Measurements from ENCODE around the gene SNRPA.
A peak's percentile ranks its signal among the peaks of the same experiment; 100 is the strongest.

SNRPA gene

DNA sequence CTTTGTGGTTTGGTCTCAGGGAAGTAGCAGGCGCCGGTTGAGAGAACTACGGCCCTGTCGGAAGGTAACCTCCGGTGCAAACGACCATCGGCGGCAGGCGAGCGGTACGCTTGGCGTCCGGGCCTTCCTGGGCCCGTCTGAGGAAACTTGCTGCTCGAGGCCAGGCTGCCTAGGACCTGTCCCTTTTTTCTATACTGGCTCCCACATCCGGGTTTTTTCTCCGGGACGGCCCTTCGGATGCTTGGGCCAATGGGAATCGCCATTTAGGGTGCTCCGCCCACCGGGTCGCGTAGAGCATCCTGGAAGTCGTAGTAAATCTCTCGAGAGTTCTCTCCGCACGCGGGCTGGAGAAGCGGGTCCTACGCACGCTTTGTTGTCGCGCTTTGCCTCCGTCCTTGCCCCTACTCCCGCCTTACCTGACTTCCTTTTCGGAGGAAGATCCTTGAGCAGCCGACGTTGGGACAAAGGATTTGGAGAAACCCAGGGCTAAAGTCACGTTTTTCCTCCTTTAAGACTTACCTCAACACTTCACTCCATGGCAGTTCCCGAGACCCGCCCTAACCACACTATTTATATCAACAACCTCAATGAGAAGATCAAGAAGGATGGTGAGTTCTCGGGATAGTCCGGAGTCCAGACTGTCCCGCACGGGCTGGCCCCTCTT lies at the start of gene SNRPA:
TSS of gene SNRPA (plus strand) at position 330 of the 664 bp plus-strand sequence. CDS start at position 536, 206 bp downstream.
- in situ Hi-C loops (cut with MboI; ENCODE audit: low pct_unique_long_range_greater_than_20kb, low sequenced_read_pairs, unreplicated experiment), result no loop called here
- peak; percentile 92 for DNase-seq (ENCODE audit: low spot score)
- no peak for TF ChIP-seq CTCF (IDR thresholded peaks at IDR 0.05; ENCODE audit: extremely low read depth, insufficient read depth, missing control alignments)

- TF ChIP-seq CTCF (IDR thresholded peaks at IDR 0.05; ENCODE audit: extremely low read depth, insufficient read depth, missing control alignments), result no peak
- in situ Hi-C loops (cut with MboI; ENCODE audit: low pct_unique_long_range_greater_than_20kb, low sequenced_read_pairs, unreplicated experiment), result no loop called here
- no peak for DNase-seq (ENCODE audit: low spot score)
These were observed 49.2 kb upstream of the SNRPA start for GRCh38 chr19:40701758-40702157.

DNA sequence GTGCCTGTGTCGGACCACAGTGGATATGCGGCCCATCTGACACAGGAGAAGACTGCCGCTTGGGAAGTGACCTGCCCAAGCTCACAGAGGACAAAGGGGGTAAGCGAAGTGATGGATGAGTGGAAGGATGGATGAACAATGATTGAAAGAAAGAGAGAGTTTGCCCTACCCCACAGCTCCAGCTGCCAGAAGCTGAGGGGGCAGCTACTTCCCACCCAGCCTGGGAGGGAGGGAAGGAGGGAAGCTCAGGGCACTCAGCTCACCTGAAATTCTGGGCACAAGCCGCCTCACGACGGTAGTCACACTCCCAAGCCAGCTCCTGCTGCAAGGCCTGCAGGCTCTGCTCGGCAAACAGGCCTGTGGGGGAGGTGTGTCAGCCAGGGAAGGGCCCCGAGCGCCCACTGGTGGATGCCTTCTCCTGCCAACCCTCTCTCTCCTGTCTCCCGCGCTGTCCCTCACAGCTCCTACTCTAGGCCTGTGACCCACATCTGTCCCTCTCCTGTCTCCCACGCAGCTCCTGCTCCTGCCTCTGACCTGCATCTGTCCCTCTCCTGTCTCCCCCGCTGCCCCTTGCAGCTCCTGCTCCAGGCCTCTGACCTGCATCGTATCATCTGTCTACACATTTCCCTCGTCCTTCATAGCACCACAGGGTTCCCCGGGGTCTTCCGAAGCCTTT lies 48.5 kb upstream of the SNRPA start:
- in situ Hi-C loops (cut with MboI; ENCODE audit: low pct_unique_long_range_greater_than_20kb, low sequenced_read_pairs, unreplicated experiment), result no loop called here
- TF ChIP-seq CTCF (IDR thresholded peaks at IDR 0.05; ENCODE audit: extremely low read depth, insufficient read depth, missing control alignments), result no peak
- no peak for DNase-seq (ENCODE audit: low spot score)

GRCh38 chr19:40703029-40703755 lies 47.8 kb upstream of the SNRPA start:
- no peak for DNase-seq (ENCODE audit: low spot score)
- in situ Hi-C loops (cut with MboI; ENCODE audit: low pct_unique_long_range_greater_than_20kb, low sequenced_read_pairs, unreplicated experiment), result no loop called here
- no peak for TF ChIP-seq CTCF (IDR thresholded peaks at IDR 0.05; ENCODE audit: extremely low read depth, insufficient read depth, missing control alignments)

DNA sequence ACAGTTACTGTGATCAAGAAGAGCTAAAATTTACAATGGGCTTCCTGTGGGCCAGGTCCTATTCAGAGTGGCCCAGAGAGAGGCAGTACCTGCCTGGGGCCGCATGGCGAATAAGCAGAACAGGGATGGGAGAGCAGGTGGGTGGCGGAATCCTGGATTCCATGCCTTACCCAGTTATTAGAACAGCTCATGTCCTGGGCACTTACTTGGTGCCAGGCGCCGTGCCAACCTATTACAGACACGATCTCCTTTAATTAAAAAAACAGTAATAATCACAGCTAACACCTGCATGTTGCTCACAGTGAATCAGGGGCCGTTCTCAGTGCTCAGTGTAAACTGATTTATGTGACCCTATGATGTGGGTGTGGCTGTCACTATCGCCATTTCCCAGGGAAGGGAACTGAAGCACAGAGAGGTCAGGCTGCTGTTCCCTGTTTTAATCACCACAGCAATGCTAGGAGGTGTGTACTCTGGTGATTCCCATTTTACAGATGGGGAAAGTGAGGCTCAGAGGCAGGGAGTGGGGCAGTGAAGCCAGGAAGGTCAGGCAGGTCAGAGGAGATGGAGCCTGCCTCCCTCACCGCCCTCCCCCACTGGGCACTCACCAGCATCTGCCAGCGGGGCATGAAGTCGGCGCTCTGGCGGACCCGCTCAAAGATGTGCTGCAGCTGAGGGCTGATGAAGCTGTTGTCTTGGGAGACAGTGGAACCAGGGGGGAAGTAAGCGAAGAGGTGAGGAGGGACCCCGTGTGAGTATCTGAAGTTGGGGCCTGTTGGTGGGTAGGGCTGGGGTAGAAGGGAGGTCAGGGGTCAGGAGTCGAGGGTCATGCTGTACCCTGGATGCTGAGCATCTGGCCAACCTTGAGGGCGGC lies 46.3 kb upstream of the SNRPA start:
- no peak for TF ChIP-seq CTCF (IDR thresholded peaks at IDR 0.05; ENCODE audit: extremely low read depth, insufficient read depth, missing control alignments)
- DNase-seq (ENCODE audit: low spot score), result no peak
- in situ Hi-C loops (cut with MboI; ENCODE audit: low pct_unique_long_range_greater_than_20kb, low sequenced_read_pairs, unreplicated experiment), result no loop called here

DNA sequence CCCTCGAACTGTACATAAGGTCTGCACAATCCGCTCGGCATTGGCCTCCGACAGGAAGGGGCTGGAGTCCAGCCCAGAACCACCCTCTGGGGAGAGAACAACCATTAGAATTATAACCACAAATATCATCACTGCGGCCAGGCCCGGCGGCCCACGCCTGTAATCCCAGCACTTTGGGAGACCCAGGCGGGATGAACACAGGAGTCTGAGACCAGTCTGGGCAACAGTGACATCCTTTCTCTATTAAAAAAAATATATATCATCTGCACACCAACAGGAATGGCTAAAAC lies 45.7 kb upstream of the SNRPA start:
- in situ Hi-C loops (cut with MboI; ENCODE audit: low pct_unique_long_range_greater_than_20kb, low sequenced_read_pairs, unreplicated experiment), result no loop called here
- no peak for TF ChIP-seq CTCF (IDR thresholded peaks at IDR 0.05; ENCODE audit: extremely low read depth, insufficient read depth, missing control alignments)
- DNase-seq (ENCODE audit: low spot score), result no peak
